HuH-7 (cell line): ENCODE data around the gene TMOD1.
"Not testable (repeated sequence)": the region's sequence is repeated elsewhere in the genome, so short reads cannot be mapped to it uniquely, and the experiment has no call there.

Experiments used
- DNase-seq: peaks from one replicate; pipeline ENCODE4 v3.0.0; 2011; ENCODE audit warnings: low spot score

The TMOD1 gene

DNA sequence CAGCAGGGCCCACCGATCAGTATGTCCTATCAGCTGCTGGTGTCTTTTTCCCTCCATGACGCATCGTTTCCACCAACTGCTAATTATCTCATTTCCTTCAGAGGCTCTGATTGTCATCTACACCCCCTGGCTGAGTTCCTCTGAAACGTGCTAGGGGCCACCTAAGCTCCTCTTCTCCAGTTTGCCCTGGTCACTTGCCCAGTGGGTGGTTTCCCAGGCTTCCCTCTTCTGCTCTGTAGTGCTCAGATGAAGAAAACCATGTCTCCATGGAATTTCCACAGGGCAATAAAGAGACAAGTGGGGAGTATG is 66.4 kb downstream of the TMOD1 start:
- DNase-seq = no peak

DNA sequence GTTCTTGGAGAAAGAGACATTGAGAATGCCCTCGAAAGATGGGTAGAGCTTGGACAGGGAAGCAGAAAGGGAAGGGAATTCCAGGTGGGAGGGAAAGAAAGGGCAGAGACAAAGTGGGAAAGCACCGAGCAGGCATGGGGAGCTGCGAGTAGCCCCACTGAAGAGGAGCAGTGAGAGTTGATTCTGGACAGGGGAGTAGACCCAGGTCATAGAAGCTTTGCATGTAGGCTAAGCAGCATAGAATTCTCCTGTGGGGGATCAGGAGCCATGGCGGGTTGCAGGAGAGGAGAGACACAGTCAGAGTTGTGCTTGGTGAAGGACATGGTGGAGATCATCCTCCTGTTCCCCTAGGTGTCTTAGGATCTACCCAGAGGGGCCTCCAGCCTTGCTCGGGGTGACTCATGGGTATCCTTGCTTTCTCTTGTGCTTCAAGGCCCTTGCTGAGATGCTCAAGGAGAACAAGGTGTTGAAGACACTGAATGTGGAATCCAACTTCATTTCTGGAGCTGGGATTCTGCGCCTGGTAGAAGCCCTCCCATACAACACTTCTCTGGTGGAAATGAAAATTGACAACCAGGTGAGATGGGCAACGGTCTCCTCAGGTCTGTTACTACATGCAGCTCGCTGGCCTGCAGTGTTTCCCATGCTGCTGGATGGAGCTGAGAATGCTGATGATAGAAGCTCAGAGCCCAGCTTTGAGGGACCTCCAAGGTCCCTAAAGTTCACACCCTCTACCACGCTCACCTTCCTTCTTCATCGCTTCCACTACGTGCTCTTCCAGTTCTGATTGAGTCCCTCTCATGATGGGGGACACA is 67.2 kb downstream of the TMOD1 start:
- no peak for DNase-seq

DNA sequence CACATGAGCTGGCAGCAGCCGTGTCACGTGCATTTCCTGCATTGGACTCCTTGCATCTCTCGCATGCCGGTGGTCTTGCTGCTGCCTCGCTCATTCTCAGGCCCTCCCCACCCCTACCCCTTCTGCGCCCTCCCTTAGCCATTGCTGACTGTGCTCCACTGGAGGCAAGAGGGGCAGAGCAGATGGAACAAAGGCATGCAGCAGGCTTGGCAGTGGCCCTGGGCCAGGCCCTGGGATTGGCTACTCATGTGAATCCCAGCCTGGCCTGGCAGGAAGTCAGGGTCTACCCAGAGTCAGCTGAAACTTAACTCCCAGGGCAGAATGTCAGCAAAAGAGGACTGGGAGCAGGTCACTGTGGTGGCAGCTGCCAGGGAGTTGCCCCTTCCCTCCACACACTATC is 69.4 kb downstream of the TMOD1 start:
- no peak for DNase-seq

DNA sequence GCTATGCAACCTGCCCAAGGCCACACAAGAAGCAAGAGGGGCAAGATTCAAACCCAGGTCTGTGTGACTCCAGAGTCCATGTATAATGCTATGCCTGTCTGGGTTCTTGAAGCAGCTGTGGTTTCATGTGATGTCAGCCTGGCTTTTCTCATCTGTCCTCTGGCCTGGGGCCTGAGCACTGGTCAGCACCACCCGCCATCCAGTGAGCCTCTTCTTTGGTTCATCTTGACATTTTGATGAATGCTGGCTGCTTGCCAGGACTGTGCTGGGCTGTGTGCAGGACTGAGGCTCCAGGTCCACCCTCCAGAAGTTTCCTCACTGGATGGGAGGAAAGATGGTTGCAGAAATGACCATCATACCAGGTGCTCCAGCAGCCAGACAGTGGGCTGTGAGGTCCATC is 70.2 kb downstream of the TMOD1 start:
- no peak for DNase-seq

DNA sequence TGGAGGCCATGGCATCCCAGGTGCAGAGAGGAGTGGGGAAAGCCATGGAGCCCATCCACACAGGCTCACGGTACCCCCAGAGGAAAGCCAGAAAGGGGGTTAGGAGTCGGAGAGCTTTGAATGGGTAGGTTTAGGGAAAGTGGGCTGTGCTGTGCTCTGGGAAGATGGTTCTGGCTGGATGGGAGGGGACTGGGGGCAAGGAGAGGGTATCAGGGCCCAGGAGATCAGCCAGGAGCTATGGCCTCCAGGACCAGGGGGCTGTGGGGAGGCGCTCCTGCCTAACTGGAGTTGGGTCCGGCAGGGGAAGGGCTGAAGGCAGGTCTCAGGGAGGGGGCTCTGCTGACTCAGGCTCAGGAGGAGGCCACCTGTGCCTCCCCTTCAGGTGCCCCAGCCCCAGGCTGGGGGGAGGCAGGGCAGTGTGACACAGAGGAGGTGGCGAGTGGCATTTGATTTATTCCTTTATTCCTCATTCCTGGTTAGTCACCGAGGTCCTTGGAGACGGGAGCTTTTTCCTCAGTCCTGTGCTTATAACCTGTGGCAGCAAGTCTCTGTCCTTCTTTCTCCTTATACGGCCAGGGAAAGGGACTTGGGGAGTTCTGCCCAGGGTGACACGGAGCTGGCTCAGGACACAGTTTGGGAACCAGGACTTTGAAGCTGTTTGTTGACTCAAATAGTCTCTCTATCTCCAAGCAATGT is 70.9 kb downstream of the TMOD1 start:
- DNase-seq = no peak

DNA sequence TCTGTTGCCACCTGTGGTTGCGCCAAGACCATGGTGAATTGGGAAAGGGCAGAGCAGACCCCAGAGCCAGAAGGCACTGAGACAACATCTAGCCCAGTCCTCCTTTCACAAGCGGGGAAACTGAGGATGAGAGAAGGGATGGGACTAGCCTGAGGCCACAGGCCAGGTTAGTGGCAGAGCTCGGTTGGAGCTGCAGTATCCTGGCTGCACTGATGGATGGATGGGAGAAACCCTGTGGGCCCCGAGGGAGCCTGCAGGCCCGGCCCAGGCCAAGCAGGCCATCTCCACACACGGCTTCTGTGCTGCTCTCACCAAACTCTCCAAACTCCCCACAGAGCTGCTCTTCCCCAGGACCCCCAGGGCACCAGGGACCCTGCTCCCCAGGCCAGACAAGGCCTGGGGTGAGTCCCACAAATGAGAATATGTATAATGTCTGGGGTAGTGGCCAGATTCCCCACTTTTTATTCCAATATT is 71.5 kb downstream of the TMOD1 start:
- DNase-seq = no peak

DNA sequence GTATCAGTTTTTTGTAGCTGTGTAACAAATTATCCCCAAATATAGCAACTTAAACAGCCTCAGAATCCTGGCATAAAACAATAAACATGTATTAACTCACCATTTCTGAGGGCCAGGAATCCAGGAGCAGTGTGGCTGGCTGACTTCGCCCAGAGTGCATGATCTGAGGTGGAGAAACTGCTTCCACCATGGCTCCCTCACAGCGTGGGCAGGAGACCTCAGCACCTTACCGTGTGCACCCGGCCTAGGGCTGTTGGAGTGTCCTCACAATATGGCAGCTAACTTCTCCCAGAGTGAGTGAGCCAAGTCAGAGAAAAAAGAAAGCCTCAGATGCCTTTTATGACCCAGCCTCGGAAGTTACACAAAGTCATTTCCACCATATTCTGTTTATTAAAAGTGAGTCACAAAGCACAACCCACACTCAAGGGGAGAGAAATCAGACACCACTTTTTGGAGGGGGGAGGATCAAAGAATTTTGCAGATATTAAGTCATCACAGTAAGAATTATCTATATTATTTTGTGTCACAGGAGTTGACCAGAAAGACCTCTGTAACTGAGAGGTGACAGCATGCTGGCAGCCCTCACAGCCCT is 72.1 kb downstream of the TMOD1 start:
- DNase-seq = no peak

DNA sequence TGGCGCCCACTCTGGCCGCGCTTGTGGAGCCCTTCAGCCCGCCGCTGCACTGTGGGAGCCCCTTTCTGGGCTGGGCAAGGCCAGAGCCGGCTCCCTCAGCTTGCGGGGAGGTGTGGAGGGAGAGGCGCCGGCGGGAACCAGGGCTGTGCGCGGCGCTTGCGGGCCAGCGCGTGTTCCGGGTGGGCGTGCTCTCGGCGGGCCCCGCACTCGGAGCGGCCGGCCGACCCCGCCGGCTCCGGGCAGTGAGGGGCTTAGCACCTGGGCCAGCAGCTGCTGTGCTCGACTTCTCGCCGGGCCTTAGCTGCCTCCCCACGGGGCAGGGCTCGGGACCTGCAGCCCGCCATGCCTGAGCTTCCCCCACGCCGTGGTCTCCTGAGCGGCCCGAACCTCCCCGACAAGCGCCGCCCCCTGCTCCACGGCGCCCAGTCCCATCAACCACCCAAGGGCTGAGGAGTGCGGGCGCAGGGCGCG is 72.7 kb downstream of the TMOD1 start:
- not testable (repeated sequence) for DNase-seq

DNA sequence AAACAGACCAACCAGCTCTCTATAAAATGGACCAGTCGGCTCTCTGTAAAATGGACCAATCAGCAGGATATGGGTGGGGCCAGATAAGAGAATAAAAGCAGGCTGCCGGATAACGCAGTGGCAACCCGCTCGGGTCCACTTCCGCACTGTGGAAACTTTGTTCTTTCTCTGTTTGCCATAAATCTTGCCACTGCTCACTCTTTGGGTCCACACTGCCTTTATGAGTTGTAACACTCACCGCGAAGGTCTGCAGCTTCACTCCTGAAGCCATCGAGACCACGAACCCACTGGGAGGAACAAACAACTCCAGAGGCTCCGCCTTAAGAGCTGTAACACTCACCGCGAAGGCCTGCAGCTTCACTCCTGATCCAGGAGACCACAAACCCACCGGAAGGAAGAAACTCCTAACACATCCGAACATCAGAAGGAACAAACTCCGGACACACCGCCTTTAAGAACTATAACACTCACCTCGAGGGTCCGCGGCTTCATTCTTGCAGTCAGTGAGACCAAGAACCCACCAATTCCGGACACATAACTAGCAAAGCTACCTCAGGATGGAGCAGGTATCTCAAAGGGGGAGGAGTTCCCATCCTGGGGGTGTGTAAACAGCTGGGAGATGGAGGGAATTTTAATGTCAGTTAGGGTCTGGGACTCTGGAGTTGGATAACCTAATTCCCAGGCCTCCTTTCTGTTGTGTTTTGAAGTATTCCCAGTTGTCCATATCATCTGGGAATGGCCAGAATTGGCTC is 73.6 kb downstream of the TMOD1 start:
- not testable (repeated sequence) for DNase-seq

DNA sequence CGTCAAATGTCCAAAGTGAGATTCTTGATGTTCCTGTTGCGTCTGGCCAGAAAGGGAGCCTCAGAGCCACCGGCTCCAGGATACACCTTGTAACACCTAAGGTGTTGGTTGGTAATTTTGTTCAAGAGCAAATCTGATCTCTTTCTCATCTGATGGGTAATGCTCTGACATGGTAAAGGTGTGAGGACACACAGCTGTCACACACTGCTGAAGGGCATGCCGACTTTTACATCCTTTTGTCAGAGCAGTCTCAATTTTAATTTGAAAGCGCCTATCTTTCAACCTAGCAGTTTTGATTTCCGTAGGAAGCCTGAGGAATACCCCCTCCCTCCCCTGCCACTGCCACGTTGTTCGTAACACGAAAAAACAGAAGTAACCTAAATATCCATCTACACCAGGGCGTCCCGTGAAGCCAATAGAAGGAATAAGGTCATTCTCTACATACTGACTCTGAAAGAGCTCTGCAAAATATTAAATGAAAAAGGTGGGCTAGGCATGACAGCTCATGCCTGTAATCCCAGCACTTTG is 74.3 kb downstream of the TMOD1 start:
- DNase-seq = no peak

DNA sequence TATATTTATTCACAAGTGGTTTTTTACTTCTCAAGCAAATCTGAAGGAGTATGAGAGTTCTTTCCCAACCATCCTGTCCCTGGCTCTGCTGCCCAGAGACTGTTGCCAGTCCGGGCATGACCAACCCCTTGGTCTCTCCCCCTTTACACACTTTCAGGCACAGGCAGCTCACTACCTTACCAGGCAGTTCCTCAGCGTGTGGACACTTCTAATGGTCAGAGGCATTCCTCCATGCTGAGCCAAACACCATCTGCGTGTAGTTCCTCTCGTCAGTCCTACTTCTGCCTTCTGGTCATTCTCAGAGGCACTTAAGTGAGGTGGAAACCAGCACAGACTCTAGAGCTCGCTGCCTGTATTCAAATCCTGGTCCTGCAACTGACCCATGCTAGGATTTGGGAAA is 75.6 kb downstream of the TMOD1 start:
- no peak for DNase-seq

DNA sequence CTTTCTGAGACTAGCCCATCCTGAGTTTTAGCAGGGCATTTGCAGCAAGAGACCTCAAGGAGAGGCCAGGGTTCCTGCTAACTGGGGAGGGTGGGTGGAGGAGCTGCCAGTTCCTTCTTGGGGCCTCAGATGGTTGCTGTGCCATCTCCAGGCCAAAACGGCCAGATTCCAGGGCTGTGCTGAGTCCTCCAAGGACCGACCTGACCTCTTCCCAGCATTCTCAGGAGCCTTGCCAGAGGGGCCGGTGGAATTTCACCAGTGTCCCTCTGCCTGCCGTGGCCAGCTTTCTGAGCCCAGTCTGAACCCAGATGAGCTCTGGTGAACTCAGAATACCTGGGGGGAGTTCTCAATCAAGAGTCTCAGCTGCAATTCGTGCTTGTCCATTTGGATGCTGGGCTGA is 77.4 kb downstream of the TMOD1 start:
- no peak for DNase-seq

DNA sequence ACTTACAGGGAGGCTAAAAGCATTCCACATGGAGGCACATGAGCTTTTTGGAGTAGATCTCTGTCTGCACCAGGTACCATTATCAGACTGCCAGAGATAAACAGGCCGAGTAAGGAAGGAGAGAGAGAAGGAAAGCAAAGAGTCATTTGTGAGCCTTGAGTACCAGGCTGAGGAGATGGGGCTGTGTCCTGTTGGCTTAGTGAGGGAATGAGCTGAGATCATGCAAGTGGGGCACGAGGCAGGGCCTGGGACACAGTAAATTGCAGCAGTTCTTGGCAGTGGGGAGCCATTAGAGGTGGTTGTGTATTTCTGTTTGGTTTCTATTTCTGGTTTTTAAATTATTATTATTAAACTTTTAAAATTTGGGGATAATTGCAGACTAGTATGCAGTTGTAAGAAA is 78.4 kb downstream of the TMOD1 start:
- DNase-seq = no peak

DNA sequence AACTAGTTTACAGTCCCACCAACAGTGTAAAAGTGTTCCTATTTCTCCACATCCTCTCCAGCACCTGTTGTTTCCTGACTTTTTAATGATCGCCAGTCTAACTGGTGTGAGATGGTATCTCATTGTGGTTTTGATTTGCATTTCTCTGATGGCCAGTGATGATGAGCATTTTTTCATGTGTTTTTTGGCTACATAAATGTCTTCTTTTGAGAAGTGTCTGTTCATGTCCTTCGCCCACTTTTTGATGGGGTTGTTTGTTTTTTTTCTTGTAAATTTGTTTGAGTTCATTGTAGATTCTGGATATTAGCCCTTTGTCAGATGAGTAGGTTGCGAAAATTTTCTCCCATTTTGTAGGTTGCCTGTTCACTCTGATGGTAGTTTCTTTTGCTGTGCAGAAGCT is 80.1 kb downstream of the TMOD1 start:
- DNase-seq = not testable (repeated sequence)

DNA sequence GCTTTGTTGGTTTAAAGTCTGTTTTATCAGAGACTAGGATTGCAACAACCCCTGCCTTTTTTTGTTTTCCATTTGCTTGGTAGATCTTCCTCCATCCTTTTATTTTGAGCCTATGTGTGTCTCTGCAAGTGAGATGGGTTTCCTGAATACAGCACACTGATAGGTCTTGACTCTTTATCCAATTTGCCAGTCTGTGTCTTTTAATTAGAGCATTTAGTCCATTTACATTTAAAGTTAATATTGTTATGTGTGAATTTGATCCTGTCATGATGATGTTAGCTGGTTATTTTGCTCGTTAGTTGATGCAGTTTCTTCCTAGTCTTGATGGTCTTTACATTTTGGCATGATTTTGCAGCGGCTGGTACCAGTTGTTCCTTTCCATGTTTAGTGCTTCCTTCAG is 83.3 kb downstream of the TMOD1 start:
- not testable (repeated sequence) for DNase-seq

DNA sequence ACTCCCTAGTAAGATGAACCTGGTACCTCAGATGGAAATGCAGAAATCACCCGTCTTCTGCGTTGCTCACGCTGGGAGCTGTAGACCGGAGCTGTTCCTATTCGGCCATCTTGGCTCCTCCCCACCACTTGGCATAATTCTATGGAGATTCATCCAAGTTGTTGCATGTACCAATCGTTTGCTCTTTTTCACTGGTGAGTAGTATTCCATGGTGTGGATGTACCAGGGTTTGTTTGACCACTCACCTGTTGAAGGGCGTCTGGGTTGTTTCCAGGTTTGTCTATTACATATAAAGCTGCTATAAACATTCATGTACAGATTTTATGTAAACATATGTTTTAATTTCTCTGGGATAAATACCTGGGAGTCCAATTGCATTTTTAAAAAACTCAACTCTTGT is 85.4 kb downstream of the TMOD1 start:
- DNase-seq = not testable (repeated sequence)

DNA sequence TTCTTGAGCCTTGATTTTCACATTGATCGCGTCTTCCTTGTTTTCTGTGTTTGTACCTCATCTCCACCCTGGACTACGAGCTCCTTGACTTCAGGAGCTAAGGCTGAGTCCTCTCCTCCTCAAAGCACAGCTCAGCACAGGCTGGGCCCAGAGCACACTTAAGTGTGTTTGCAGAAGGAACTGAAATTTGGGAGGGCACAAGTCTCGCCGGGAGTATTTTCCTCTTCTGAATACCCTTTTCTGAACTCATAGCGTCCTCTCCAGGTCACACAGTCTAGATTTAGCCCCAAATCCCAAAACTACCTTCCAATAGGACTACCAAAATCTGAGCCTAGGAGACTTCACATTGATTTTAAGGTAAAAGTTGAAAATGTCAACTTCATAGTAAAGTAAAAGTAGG is 90.1 kb downstream of the TMOD1 start:
- DNase-seq = no peak

DNA sequence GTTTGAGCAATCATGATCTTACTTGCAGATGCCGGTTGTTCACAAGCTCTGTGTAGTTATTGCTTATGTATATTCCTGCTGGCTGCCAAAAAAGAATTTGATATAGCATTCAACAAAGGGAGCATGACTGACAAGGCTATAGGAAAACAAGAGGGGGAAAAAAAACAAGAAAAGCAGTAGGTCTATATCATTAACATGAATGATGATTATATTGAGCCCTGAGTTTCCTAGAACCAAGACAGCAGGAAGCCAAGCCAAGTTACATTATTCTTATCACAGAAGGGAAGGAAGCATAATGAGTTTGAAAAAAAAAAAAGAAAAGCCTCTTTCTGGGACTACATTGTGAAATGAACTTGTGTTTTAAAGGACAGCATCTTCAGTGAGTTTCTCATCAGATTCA is 90.7 kb downstream of the TMOD1 start:
- no peak for DNase-seq

DNA sequence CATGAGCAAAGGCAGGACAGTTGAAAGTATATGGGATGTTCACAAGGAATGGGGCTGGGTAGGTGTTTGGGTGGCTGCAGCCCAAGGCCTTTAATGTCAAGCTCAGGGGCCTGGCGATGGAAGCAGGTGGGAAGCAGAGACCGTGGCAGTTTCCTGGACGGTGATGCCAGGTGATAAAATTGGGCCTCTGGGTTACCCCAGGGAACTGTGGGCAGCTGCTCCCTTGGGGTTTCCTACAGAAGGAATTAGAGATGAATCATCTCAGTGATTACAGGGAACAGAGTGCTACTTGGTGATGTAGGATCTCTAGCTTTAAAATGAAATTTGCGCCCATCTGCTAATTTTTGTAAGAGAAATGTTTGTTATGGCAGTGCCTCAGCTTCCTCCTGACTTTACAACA is 92.5 kb downstream of the TMOD1 start:
- no peak for DNase-seq

DNA sequence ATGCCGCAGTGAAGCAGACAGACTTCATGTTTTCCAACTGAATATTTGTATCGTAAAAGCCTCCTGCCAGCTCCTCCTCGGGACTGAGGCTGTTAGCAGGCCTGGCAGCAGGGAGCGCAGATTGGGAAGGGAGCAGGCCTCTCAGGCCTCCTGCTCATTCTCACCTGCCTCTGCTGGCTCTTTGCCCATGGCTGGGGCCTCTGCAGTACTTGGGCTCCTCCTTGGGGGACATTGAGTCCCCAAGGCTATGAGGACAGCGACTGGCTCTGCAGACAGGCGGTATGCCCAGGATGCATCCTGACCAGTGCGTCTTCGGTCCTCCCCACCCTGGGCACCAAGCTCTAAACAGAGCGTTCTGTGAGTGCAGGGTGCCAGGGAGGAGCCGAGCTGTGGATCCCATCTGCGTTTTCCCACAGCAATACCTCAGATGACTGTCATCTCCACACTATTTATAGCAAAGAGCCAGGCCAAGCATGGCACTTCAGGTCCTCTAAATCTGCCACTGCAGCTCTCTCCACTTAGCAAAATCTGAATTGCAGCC is 93.0 kb downstream of the TMOD1 start:
- DNase-seq = no peak

DNA sequence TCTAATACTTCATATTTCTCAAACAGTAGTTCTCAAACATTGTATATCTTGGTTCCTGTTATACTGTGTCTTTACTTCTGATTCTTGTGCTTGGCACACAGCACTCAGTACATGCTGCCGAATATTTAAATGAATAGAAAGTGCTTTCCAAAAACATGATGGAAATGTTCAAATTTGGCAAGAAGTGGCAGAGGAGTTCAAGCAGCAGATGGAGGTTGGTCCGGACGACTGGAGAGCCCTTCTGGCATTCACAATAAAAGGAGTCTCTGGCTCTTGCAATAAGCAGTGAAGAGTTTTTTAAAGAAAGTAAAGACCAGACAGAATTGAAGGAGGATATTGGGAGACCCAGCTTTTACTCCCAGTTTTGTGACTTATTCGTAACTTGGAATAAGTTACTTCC is 95.4 kb downstream of the TMOD1 start:
- no peak for DNase-seq
